ENCODE results near the gene SLC22A5. TPM values are rescaled to one million over a fixed set of nuclear protein-coding genes. Genes with fewer than 3 reads are reported as not detected.

SLC22A5 gene
- total RNA-seq, 1 donor from 2014 or later = 13.1 TPM

DNA sequence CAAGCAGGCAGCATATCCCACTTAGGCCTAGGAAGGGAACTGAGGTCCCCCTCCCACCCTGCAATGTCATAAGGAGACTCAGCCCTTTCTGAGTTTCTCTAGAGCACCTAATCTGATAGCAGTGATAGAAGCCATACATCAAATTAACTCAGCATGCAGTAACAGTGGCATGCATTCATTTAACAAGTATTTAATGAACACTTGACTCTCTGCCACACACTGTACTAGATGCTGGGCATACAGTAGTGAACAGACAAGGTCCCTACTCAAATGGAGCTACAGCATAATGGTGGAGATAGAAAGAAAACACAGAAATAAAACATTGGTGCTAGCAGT, 58.6 kb downstream of the SLC22A5 start:
- TF ChIP-seq, protein P1, sequence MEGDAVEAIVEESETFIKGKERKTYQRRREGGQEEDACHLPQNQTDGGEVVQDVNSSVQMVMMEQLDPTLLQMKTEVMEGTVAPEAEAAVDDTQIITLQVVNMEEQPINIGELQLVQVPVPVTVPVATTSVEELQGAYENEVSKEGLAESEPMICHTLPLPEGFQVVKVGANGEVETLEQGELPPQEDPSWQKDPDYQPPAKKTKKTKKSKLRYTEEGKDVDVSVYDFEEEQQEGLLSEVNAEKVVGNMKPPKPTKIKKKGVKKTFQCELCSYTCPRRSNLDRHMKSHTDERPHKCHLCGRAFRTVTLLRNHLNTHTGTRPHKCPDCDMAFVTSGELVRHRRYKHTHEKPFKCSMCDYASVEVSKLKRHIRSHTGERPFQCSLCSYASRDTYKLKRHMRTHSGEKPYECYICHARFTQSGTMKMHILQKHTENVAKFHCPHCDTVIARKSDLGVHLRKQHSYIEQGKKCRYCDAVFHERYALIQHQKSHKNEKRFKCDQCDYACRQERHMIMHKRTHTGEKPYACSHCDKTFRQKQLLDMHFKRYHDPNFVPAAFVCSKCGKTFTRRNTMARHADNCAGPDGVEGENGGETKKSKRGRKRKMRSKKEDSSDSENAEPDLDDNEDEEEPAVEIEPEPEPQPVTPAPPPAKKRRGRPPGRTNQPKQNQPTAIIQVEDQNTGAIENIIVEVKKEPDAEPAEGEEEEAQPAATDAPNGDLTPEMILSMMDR (conservative IDR thresholded peaks at IDR 0.05; ENCODE audit: low read depth, low read length) = no peak
- no peak for DNase-seq (ENCODE audit: low read depth)
- H3K4me3 ChIP-seq (ENCODE audit: low read depth, low read length) = no peak overlapping the region

DNA sequence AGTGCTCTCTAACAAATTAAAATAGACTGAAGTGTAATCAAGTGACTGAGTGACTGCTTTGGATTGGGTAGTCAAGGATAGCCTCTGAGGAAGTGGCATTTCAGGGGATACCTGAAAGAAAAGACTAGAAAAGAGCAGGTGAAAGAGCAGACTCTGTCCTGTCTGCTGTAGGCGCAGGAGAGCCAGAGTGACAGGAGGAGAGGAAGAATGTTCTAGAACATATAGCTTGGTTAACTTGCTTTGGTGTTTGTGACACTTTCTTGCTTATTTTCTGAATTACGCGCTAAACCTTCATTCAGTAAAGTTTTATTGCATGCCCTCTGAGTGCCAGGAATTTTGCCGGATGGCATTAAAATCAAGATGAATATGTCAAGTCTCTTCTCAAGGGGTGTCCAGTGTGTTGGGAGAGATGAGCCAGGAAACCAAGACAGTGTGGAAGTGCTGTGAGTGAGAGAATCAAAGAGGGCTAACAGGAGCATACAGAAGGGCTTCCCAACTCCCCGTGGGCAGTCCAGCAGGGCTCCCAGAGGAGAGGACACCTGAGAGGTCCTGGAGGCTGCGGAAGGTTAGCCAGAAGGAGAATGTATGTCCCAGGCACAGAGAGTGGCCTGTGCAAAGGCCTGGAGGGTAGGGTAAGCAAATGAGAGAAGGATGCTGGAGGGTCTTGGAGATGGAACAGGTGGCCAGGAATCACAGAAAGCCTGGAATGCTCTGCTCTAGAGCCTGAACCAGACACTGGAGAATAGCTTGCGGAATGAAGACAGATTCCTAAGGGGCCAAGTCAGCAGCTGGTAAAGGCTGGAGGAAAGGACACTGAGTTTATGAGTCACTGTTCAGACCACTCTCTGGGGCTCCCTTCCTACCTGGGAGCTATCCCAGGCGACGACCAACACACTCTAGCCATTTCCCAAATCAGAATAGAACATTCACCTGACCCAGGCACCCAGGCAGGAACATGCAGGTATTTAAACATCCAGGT, 59.3 kb downstream of the SLC22A5 start:
- H3K4me3 ChIP-seq (ENCODE audit: low read depth, low read length) = no peak overlapping the region
- TF ChIP-seq, protein P1 (conservative IDR thresholded peaks at IDR 0.05; ENCODE audit: low read depth, low read length) = no peak
- no peak for DNase-seq (ENCODE audit: low read depth)

DNA sequence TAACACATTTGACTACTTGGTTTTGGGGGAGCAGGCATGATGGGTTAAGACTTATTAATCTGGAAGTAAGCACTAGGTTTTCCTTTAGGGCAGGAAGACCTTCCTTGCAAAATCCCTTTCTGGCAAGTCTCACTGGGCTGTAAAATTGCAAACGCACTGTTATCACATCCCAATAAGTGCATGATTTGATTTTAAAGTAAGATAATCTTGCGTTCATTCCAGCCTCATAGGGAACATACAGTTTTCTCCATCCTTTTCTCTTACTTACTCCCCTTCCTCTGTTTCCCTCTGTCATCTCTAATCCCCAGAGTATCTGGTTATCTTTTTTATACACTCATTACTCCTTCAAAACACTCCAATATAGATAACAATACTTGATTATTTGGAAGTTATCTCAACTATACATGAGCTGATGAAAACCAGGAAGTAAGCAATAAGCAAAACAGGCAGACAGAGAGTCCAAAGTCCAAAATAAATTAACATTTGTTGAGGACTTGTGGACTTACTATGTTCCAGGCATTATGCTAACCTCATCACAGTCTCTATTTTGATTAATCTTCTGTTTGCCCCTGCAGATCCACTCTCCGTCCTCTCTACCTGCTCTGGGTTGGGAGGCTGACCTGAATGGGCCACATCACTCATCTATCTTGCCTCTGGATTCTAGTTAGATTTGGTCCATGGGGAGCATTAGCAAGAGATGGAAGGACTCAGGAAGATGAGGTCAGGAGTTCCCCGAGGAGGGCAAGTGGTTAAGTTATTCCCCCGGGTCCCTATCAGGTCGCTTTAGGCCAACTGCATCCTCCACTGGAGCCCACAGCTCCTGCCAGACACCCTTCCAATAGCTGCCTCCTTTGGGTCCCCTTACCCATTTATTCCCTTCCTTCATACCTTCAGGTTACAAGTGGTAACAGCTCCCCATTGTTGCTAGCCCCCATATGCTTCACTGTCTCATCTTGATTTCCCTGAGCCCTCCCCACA, 60.2 kb downstream of the SLC22A5 start:
- TF ChIP-seq, protein P1 (conservative IDR thresholded peaks at IDR 0.05; ENCODE audit: low read depth, low read length) = no peak
- no peak overlapping the region for H3K4me3 ChIP-seq (ENCODE audit: low read depth, low read length)
- DNase-seq (ENCODE audit: low read depth) = no peak

DNA sequence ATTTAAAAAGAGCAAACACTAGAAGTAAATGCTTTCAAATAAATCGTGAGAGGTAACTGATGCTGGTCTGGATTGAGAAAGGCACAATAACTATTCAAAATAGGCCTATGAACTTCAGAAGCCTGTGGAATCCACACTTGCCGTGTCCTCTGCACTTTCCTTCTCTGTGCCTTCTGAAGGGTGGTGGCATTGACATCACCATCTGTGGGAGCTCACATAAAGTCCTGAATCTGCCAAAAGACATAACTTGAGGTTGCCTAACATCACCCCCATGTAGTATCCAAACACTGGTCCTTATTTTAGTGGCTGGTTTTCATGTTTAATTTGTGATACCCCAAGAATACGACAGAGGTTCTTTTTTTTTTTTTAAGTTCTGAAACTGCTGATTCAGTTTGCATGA, 61.2 kb downstream of the SLC22A5 start:
- TF ChIP-seq, protein P1 (conservative IDR thresholded peaks at IDR 0.05; ENCODE audit: low read depth, low read length) = no peak
- H3K4me3 ChIP-seq (ENCODE audit: low read depth, low read length) = no peak overlapping the region
- no peak for DNase-seq (ENCODE audit: low read depth)

DNA sequence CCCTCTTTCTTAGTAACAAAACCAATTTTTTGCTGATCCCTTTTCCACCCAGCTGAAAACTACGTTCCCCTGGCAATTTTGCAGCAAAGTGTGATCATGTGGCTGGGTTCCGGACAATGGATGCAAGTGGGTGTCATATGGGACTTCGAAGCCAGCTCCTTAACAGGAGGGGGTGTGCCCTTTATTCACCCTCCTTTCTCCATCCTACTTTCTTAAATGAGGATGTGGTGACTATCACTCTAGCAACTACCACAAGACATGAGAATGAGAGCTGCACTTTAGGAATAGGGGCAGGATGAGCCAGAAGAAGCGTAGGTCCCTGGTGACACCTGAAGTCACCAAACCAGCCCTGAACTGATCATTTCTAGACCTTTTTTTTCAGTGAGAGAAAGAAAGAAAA, 62.1 kb downstream of the SLC22A5 start:
- no peak for DNase-seq (ENCODE audit: low read depth)
- no peak overlapping the region for H3K4me3 ChIP-seq (ENCODE audit: low read depth, low read length)
- TF ChIP-seq, protein P1 (conservative IDR thresholded peaks at IDR 0.05; ENCODE audit: low read depth, low read length) = no peak

DNA sequence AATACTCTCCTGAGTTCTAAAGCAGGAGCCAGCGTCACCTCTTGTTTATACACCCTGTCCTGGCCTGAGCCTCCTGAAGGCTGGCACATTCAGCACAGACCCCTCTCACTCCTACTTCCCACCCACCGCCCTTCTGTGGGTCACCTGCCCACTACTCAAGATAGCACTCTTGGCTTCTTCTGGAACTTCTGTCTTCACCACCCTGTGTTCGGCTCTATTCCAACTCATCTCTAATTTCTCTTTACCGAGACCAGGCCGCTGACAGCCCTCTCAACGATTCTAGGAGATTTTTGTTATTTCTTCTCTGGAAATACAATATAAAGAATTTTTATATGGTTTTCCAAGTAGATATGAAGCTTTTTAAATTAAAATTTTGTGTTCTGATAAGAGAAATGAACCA, 63.6 kb downstream of the SLC22A5 start:
- H3K4me3 ChIP-seq (ENCODE audit: low read depth, low read length) = no peak overlapping the region
- TF ChIP-seq, protein P1 (conservative IDR thresholded peaks at IDR 0.05; ENCODE audit: low read depth, low read length) = no peak
- DNase-seq (ENCODE audit: low read depth) = no peak
